COLO668 (cell line): ENCODE data around the gene SYS1.

Experiments
- DNase-seq: peaks from one replicate; lab custom pipeline; 2025; ENCODE audit not compliant: unreplicated experiment; lab: John Stamatoyannopoulos, UW

Gene SYS1

DNA sequence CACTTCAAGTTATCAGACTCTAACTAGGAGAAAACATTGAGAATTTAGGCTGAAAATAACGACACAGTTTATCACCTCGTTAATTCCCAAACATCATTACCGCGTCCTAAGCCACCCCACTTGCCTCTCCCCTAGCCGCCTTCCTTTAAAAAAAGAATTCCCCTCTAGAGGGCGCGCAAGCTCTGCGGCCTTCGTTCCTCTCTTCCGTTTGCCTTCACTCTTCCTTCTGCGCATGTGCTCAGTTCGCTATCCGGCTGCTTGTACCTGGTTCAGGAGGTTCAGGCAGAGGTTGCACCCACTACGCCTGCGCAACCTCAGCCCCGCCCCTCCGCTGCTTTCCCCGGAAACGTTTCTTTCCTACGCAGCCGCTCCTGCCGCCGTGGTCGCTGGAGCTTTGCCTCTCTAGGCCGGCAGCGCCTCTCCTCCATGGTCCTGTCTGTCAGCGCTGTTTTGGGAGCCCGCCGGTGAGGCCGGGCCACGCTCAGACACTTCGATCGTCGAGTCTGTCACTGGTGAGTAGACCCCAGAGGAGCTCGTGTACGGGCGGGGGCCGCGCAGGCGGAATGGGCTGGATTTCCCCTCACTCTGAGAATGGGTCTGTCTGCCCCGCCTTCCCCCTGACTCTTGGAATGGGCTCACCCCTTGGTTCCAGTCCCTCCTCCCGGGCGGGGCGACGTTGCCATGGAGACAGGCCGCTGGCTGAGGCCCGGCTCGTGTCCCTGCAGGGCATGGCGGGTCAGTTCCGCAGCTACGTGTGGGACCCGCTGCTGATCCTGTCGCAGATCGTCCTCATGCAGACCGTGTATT lies at the start of gene SYS1:
Gene SYS1 (plus strand): TSS at position 353 of the 807 bp plus-strand sequence. CDS start 376 bp downstream, at position 729.
- DNase-seq, result peak; percentile 98

DNA sequence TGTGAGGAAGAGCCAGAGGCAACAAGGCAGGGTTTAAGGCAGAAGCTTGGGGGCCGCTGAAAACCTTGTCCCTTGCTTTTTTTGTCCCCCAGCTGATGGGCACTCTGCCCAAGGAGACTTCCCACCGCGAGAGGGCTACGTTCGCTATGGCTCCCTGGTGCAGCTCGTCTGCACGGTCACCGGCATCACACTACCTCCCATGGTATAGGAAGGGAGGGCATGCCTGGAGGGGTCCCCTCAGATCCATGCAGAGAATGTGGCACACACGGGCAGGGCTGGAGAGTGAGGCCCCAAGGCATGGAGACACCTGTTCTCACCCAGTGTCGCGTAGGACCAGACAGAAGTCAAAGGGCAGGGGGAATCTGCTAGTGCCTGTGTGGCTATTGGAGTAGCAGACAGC lies 49.0 kb upstream of the SYS1 start:
- DNase-seq, result no peak

DNA sequence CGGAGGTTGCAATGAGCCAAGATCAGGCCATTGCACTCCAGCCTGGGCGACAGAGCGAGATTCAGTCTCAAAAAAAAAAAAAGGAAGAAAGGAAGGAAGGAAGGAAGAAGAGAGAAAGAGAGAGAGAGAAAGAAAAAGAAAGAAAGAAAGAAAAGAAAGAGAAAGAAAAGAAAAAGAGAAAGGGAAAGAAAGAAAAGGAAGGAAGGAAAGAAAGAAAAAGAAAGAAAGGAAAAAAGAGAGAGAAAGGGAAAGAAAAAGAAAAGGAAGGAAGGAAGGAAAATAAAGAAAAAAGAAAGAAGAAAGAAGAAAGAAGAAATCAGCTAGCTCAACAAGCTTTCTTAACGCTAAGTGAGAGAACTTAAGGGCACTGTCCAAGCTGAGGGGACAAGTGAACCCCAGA lies 47.3 kb upstream of the SYS1 start:
- no peak for DNase-seq

DNA sequence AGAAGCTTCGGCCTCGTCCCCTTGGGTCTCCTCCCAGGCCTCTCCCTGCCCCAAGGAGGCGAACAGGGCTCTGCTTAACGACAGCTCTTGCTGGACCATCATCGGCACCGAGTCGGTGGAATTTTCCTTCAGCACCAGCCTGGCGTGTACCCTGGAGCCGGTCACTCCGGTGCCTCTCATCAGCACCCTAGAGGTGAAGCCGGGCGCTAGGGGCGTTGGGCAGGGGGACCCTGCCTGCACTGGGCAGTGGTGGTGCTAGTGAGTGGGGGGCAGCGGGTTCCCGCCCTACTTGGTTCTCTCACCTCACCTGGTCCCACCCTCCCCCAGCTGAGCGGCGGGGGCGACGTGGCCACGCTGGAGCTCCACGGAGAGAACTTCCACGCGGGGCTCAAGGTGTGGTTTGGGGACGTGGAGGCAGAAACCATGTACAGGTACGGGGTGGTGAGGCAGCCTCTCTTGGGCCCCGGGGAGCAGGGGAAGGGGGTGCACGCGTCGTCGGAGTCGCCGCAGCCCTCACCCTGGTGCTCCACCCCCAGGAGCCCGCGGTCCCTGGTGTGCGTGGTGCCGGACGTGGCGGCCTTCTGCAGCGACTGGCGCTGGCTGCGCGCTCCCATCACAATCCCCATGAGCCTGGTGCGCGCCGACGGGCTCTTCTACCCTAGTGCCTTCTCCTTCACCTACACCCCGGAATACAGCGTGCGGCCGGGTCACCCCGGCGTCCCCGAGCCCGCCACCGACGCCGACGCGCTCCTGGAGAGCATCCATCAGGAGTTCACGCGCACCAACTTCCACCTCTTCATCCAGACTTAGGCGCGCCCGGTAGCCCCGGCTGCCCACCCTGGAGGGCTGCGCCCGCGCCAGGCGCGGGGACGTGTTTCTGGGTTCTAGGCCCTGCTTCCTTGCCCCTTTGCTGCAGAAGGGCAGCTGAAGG lies 46.5 kb upstream of the SYS1 start:
- DNase-seq, result no peak

DNA sequence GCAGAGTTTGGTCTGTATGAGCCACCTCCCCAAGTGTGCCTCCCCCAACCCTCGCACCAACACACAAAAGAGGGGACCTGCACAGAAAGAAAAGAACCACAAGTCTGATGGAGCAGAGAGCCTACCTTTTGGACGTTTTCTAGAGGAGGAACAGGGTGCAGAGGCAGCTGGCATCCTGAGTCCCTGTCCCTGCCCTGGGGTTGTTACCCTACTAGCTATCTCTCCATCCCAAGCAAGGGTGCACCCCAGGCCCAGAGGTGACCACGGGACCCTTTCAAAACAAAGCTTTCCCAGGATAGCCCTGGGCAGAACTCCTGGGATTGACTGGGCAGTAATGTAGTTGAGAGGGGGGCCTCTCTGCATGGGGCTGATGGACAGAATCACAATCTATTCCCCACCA lies 45.1 kb upstream of the SYS1 start:
- no peak for DNase-seq

DNA sequence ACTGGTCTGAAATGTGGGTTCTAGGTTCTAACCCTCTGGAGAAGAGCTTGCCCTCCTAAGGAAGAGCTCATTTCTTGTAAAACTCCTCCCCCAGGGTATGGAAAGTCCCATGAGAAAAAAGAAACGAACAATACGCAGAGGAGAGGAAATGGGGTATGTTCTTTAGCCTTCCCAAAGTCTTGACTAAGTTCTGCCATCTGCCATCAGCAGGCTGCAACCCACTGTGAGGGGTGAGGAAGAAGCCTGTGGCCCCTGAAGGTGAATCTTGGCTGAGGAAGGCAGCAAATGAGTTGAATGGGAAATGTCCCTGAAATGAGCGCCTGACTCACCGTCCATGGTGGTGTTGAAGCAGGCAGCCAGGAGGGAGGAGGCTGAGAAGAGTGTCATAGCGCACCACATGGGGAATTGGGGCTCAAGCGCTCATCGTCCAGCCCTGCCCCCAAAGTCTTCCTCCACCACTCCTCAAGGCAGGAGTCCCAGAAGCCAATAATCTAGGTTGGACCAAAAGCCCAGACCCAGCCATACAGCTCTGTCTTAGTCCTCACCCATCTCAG lies 44.5 kb upstream of the SYS1 start:
- DNase-seq, result no peak

DNA sequence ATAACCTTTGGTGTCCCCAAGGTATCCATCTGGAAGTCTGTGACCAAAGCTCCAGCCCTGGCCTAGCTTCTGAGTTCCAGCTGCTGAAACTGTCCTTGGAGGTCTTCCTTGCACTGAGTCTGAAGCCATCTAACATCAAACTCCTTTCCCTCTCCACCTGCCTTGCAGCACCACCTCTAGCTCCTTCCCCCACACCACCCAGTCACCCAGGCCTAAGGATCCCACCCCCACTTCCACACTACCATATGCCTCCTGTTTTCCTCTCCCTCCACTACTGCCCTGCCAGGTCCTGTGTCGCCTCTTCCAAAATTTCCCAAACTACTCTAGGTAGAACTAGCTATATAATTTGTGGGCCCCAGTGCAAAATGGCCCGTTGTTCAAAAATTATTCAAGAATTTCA lies 44.0 kb upstream of the SYS1 start:
- no peak for DNase-seq

DNA sequence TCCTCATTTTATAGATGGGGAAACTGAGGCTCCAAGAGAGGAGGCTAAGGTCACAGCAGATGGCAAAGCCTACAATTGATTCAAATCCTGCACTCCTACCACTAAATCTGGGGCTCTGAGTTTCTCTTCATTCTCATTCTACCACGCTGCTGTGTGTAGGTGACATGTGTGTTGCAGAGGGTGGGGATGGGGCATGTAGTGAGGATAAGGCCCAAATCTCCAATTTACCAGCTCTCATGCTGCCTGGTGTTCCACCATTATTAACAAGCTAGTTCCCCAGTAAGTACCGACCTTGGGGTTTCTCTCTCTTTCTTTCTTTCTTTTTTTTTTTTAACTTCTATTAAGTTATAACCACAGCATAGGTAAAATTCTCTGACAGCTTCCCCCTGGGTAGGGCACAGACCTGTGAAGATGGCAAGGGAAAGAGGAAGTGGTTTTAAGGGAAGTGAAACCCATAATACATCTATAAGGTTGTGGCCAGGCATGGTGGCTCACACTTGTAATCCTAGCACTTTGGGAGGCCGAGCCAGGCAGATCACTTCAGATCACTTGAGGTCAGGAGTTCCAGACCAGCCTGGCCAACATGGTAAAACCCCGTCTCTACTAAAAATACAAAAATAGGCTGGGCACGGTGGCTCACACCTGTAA lies 41.9 kb upstream of the SYS1 start:
- DNase-seq, result no peak

DNA sequence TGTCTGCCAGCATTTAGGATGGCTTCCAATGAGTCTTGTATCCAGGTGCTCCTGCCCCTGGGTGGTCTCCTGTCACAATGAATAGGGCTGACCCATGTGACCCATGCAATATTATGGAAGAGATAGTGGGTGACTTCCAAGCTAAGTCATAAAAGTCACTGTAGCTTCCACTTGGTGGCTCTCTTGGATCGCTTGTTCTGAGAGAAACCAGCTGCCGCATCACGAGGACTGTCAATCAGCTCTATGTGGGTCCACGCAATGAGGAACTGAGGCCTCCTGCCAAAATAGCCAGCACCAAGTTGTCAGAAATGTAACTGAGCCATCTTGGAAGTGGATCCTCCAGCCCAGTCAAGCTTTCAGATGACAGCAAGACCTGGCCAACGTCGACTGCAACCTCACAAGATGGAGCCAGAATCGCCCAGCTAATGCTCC lies 40.0 kb upstream of the SYS1 start:
- DNase-seq, result peak; percentile 52

DNA sequence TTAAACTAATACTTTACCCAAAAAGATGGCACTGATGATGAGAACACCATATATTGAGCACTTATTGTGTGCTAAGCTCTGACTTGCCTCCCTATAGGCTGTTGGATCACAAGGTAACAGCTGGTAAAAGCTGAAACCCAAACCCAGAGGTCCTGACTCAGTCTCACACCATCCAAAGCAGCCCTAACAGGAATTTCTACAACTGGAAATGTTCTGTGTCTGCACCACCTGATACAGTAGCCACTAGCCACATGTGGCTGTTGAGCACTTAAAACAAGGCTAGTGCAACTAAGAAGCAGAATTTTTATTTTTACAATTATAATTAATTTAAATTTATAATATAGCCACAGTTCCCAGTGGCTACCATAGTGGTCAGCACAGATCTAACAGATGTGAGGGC lies 39.2 kb upstream of the SYS1 start:
- no peak for DNase-seq

DNA sequence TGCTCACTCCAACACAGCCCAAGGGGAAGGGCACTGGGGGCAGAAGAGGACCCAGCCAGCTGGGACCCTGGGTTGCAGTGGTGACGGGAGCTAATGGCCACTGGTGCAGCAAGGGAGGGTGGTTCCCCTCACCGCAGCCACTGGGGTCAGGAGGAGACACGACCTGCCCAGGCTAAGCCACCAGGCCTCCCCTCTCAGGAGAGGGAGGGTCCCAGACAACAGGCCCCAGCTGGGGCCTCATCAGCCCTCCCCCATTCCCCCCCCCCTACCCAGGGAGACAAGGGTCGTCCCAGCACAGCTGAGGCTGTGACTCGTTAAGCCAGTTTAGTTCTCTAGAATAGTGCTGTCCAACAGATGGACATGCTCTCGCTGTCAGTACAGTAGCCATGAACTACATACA lies 37.6 kb upstream of the SYS1 start:
- DNase-seq, result no peak

DNA sequence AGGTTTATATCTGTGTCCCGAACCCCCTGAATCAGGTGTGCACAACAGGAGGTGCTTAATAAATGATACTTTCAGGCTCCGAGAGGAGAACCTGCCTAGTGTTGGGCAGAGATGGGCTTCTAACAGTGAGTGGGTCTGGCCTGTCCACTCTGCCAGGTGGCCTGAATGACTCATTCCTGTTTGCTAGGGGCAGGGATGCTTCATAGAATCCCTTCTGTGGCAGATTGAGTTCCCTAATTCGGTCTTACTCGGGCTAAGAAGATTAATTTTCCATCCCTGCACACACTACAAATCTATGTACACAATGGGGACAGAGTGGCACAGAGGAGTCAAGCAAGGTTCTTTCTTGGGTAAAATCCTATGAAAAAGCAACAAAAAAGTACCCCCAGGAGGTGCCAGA lies 34.5 kb upstream of the SYS1 start:
- DNase-seq, result no peak

DNA sequence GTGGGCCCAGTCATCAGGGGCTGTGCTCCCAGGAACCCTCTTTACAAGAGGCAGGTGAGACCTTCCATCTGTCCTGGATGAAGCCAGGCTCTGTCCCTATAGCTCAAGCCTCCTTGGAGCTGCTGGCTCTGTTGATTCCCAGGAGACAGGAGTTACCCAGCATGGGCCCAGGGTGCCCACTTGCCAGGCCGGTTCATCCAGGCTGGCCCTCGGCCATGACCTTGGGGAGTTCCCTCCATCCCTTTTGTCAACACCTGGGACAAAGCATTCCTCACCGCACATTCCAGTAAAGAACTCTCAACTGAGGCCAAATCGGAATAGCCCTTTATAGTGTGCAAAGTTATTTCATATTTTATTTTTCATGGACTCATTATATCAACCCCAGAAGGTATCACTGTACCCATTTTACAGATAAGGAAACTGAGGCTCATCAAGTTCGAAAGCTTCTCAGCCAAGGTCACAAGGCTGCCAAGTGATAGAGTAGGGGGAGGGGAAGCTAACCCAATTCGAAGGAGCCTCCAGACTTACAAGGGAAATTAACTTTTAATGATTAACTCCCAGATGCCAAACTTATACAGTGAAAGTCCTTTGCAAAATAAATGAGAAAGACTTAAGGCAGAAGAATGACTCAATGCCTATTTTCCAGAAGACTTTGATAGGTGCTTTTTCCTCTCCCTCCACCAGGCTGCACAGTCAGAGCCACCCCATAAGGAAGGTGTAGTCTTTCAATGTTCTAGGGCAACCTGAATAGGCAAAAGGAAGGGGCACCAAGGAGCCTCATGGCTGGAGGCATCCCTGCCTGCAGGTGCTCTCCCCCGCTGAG lies 33.2 kb upstream of the SYS1 start:
- DNase-seq, result no peak

DNA sequence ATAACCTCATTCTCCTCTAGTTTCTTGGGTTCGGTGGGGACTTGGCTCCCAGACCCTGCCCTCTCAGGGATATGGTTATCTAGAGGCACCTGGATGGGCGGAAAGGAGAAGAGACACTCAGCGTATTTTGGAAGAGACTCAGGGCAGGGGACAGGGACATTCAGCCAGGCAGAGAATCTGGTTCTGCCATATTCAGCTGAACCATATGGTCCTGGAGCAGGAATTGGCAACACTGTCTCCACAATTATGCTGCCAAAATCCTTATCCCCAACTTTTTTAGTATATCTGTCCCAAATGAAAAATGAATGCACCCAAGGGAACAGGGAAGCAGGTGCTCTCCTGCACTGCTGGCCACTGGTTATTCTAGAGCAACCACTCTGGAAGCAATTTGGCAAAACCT lies 32.5 kb upstream of the SYS1 start:
- no peak for DNase-seq

DNA sequence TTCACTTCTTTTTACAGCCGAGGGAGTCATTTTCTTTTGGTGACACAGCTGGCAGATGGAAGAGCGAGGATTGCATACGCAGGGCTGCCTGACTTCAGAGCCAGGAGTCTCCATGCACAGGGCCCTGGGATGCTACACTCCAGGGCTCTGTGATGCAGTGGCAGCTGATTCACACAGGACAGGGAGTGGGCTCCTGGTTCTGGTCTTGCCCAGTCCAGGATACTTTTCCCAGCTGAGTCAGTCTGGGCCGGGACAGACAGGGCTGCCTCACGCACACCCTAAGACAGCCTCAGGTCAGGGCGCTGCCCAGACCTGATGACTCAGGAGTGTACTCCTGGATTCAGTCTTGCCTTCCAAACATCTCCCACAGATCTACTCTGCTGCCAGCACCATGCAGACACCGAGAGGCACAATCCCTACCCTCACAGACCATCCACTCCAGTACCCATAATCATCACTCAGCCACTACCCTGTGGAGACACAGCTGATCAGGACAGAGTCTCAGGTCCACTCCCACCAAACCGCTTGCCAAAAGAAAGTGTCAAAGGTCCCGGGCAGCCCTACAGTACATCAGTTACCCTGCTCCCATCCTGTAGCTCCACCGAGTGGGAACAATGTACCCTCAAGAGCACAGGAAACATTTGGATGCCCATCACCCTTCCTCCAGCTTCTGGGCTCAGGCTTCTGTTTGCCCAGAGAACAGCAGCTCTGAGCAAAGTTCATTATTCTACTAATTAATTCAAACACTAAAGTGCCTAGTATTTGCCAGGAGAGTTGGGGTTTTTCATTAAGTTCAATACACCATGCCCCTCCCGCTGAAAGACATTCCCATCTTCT lies 26.2 kb upstream of the SYS1 start:
- peak; percentile 22 for DNase-seq

DNA sequence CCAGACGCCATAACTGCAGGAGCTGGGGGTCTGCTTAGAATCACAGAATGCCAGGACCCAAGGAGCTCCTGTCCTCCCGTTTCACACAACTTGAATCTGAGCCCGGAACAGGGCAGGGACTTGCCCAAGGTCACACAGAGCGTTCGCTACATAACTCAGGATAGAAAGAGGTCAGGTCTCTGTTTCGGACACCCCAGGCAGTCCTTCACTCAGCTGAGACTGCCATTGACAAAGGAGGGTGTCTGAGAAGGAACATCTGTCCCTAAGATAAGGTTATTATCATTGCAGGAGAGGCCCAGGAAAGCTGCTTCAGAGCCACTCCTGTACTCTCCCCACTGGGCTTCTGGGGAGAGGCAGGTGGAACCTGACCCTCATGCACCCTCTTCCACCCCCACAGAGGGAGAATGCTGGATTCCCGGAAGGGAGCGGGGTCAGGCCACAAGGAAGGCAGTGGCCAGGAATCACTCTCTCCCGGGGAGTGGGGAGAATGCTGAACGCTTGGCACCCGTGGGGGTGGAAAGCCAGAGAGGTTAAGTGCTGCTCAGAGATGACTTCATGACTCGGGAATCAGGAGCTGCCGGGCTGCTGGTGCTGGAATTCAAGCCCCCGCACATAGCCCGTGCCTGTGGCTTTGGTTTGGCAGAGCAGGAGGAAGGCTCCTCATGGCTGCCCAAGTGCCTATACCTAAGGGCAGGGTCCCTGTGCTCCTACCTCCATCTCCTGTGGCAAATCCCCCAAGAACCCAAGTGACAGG lies 25.4 kb upstream of the SYS1 start:
- DNase-seq, result peak; percentile 39

DNA sequence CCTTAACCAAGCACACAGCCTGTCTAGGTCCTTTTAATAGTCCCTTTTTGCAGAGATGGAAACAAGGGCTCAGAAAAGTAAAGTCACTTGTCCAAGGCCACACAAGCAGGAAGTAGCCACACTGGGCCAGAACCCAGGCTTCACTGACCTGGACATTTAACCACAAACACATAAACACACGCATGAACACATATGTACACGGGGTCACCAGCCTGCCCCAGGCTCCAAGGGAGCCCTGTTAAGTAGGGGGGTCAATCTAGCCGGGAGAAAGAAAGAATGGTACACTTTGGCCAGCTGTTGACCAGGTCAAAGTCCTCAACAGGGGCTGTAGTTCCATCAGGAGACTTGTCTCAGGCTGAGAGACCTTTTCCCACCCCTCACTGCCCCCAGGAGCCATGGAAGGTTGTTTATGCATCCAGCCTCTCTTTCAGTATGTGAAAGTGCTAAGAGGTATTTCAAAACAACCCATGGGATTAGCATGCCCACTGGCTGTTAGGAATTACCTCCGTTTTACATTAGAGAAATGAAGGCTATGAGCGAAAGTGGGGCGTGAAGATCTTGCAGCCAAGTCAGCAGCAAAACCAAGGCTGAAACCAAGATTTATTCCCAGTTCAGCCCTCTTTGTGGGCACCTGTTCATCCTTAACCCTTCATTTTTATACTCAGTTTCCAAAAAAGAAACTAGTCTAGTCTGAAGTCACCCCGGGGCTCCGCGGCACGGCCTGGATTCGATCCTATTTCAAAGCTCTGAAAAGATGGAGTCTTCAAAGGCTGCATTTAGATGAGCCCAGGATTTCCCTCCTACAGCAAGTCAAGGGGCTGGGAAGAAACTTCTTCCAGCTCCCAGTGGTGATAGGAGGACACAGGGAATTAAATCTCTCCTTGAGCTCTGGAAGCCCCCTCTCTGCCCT lies 24.6 kb upstream of the SYS1 start:
- no peak for DNase-seq

DNA sequence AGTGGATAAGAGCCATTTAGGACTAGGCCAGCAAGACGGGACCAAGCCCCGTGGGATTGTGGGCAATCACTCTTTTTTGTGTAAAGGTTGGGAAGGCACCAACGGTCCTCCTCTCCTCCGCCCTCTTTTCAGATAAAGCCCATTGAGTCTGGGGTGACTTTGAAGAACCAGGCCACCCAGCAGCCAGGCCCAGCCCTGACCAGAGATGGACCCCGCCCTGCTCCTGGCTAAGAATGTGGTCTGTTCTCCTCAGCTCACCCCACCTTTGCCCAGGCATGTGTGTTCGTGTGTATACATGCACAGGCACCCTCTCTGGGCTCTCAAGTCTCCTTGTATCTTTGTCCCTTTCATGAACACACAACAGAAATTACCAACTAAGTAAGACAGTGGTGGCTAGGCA lies 23.9 kb upstream of the SYS1 start:
- no peak for DNase-seq
